ENCODE results near the gene MAP3K15. TPM values are rescaled to one million over a fixed set of nuclear protein-coding genes. Genes with fewer than 3 reads are reported as not detected.

MAP3K15 gene
- total RNA-seq, 1 experiment from 2014 or later = 3.8 TPM

DNA sequence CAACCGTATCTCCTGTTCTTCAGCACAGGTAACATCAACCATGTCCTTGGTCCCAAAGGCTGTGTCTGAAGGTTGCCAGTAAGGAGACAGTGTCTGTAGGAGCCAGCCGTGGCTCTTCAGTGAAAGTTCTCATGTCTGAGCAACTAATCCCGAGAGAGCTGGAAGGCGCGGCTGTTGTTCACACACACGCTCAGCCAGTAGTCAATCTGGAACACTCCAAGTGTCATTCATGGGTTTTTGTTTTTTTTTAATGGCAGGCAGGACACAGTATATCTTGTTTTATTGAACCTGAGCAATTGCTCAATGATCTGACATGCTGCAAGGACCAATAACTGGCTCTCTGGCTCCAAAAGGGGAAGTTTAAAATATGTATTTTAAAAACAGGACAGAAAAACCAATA is 48.4 kb upstream of the MAP3K15 start:
- H3K4me1 Mint-ChIP-seq = peaks cover 14% of the 10 kb centered on the region
- ATAC-seq (no peak), DNase-seq (ENCODE audit: low spot score) (no peak)
- no peaks in the 10 kb centered on the region for H3K27me3 Mint-ChIP-seq (ENCODE audit: low read depth)
- TF ChIP-seq, protein P1, sequence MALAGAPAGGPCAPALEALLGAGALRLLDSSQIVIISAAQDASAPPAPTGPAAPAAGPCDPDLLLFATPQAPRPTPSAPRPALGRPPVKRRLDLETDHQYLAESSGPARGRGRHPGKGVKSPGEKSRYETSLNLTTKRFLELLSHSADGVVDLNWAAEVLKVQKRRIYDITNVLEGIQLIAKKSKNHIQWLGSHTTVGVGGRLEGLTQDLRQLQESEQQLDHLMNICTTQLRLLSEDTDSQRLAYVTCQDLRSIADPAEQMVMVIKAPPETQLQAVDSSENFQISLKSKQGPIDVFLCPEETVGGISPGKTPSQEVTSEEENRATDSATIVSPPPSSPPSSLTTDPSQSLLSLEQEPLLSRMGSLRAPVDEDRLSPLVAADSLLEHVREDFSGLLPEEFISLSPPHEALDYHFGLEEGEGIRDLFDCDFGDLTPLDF (CRISPR knock-in tag; IDR thresholded peaks at IDR 0.05) = no peak
- TF ChIP-seq NR2C2 (CRISPR knock-in tag; IDR thresholded peaks at IDR 0.05) (no peak), ZNF423 (CRISPR knock-in tag; IDR thresholded peaks at IDR 0.05) (no peak), FOXJ3 (CRISPR knock-in tag; IDR thresholded peaks at IDR 0.05; ENCODE audit: borderline replicate concordance) (no peak), ATF1 (CRISPR knock-in tag; IDR thresholded peaks at IDR 0.05) (no peak), MXD4 (CRISPR knock-in tag; IDR thresholded peaks at IDR 0.05; ENCODE audit: borderline replicate concordance) (no peak), SP1 (CRISPR knock-in tag; conservative IDR thresholded peaks at IDR 0.05) (no peak), ELF4 (CRISPR knock-in tag; IDR thresholded peaks at IDR 0.05; ENCODE audit: low read depth) (no peak), FOXK1 (CRISPR knock-in tag; IDR thresholded peaks at IDR 0.05) (no peak), NFE2L1 (CRISPR knock-in tag; IDR thresholded peaks at IDR 0.05) (no peak), NFATC4 (CRISPR knock-in tag; IDR thresholded peaks at IDR 0.05) (no peak), ZNF671 (CRISPR knock-in tag; IDR thresholded peaks at IDR 0.05) (no peak)
- TF ChIP-seq, protein P2, sequence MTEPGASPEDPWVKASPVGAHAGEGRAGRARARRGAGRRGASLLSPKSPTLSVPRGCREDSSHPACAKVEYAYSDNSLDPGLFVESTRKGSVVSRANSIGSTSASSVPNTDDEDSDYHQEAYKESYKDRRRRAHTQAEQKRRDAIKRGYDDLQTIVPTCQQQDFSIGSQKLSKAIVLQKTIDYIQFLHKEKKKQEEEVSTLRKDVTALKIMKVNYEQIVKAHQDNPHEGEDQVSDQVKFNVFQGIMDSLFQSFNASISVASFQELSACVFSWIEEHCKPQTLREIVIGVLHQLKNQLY (CRISPR knock-in tag; IDR thresholded peaks at IDR 0.05) = no peak
- TF ChIP-seq, protein P3, sequence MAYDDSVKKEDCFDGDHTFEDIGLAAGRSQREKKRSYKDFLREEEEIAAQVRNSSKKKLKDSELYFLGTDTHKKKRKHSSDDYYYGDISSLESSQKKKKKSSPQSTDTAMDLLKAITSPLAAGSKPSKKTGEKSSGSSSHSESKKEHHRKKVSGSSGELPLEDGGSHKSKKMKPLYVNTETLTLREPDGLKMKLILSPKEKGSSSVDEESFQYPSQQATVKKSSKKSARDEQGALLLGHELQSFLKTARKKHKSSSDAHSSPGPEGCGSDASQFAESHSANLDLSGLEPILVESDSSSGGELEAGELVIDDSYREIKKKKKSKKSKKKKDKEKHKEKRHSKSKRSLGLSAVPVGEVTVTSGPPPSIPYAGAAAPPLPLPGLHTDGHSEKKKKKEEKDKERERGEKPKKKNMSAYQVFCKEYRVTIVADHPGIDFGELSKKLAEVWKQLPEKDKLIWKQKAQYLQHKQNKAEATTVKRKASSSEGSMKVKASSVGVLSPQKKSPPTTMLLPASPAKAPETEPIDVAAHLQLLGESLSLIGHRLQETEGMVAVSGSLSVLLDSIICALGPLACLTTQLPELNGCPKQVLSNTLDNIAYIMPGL (CRISPR knock-in tag; IDR thresholded peaks at IDR 0.05) = no peak
- TF ChIP-seq, protein P4, sequence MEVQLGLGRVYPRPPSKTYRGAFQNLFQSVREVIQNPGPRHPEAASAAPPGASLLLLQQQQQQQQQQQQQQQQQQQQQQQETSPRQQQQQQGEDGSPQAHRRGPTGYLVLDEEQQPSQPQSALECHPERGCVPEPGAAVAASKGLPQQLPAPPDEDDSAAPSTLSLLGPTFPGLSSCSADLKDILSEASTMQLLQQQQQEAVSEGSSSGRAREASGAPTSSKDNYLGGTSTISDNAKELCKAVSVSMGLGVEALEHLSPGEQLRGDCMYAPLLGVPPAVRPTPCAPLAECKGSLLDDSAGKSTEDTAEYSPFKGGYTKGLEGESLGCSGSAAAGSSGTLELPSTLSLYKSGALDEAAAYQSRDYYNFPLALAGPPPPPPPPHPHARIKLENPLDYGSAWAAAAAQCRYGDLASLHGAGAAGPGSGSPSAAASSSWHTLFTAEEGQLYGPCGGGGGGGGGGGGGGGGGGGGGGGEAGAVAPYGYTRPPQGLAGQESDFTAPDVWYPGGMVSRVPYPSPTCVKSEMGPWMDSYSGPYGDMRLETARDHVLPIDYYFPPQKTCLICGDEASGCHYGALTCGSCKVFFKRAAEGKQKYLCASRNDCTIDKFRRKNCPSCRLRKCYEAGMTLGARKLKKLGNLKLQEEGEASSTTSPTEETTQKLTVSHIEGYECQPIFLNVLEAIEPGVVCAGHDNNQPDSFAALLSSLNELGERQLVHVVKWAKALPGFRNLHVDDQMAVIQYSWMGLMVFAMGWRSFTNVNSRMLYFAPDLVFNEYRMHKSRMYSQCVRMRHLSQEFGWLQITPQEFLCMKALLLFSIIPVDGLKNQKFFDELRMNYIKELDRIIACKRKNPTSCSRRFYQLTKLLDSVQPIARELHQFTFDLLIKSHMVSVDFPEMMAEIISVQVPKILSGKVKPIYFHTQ (CRISPR knock-in tag; IDR thresholded peaks at IDR 0.05) = no peak
- TF ChIP-seq, protein P5, sequence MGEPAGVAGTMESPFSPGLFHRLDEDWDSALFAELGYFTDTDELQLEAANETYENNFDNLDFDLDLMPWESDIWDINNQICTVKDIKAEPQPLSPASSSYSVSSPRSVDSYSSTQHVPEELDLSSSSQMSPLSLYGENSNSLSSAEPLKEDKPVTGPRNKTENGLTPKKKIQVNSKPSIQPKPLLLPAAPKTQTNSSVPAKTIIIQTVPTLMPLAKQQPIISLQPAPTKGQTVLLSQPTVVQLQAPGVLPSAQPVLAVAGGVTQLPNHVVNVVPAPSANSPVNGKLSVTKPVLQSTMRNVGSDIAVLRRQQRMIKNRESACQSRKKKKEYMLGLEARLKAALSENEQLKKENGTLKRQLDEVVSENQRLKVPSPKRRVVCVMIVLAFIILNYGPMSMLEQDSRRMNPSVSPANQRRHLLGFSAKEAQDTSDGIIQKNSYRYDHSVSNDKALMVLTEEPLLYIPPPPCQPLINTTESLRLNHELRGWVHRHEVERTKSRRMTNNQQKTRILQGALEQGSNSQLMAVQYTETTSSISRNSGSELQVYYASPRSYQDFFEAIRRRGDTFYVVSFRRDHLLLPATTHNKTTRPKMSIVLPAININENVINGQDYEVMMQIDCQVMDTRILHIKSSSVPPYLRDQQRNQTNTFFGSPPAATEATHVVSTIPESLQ (CRISPR knock-in tag; IDR thresholded peaks at IDR 0.05) = no peak
- TF ChIP-seq, protein P6, sequence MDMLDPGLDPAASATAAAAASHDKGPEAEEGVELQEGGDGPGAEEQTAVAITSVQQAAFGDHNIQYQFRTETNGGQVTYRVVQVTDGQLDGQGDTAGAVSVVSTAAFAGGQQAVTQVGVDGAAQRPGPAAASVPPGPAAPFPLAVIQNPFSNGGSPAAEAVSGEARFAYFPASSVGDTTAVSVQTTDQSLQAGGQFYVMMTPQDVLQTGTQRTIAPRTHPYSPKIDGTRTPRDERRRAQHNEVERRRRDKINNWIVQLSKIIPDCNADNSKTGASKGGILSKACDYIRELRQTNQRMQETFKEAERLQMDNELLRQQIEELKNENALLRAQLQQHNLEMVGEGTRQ (CRISPR knock-in tag; IDR thresholded peaks at IDR 0.05) = no peak
- TF ChIP-seq, protein P7, sequence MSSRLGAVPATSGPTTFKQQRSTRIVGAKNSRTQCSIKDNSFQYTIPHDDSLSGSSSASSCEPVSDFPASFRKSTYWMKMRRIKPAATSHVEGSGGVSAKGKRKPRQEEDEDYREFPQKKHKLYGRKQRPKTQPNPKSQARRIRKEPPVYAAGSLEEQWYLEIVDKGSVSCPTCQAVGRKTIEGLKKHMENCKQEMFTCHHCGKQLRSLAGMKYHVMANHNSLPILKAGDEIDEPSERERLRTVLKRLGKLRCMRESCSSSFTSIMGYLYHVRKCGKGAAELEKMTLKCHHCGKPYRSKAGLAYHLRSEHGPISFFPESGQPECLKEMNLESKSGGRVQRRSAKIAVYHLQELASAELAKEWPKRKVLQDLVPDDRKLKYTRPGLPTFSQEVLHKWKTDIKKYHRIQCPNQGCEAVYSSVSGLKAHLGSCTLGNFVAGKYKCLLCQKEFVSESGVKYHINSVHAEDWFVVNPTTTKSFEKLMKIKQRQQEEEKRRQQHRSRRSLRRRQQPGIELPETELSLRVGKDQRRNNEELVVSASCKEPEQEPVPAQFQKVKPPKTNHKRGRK (CRISPR knock-in tag; IDR thresholded peaks at IDR 0.05; ENCODE audit: borderline replicate concordance) = no peak
- TF ChIP-seq, protein P8, sequence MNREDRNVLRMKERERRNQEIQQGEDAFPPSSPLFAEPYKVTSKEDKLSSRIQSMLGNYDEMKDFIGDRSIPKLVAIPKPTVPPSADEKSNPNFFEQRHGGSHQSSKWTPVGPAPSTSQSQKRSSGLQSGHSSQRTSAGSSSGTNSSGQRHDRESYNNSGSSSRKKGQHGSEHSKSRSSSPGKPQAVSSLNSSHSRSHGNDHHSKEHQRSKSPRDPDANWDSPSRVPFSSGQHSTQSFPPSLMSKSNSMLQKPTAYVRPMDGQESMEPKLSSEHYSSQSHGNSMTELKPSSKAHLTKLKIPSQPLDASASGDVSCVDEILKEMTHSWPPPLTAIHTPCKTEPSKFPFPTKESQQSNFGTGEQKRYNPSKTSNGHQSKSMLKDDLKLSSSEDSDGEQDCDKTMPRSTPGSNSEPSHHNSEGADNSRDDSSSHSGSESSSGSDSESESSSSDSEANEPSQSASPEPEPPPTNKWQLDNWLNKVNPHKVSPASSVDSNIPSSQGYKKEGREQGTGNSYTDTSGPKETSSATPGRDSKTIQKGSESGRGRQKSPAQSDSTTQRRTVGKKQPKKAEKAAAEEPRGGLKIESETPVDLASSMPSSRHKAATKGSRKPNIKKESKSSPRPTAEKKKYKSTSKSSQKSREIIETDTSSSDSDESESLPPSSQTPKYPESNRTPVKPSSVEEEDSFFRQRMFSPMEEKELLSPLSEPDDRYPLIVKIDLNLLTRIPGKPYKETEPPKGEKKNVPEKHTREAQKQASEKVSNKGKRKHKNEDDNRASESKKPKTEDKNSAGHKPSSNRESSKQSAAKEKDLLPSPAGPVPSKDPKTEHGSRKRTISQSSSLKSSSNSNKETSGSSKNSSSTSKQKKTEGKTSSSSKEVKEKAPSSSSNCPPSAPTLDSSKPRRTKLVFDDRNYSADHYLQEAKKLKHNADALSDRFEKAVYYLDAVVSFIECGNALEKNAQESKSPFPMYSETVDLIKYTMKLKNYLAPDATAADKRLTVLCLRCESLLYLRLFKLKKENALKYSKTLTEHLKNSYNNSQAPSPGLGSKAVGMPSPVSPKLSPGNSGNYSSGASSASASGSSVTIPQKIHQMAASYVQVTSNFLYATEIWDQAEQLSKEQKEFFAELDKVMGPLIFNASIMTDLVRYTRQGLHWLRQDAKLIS (CRISPR knock-in tag; IDR thresholded peaks at IDR 0.05; ENCODE audit: borderline replicate concordance) = no peak
- no peak overlapping the region for H3K4me3 Mint-ChIP-seq
- H3K9me3 Mint-ChIP-seq = no peaks in the 10 kb centered on the region
- ChIA-PET CTCF (no interaction called here), POLR2A (no interaction called here)
- H3K36me3 Mint-ChIP-seq = no peaks in the 10 kb centered on the region
- no peak overlapping the region for H3K27ac Mint-ChIP-seq

All from WTC11 (cell line).